ENCODE results near the gene PRKCE.
"Not testable (repeated sequence)": the region's sequence is repeated elsewhere in the genome, so short reads cannot be mapped to it uniquely, and the experiment has no call there.

PRKCE gene

GRCh38 chr2:45843136-45843535, 191.7 kb downstream of the PRKCE start:
- no peak for DNase-seq

DNA sequence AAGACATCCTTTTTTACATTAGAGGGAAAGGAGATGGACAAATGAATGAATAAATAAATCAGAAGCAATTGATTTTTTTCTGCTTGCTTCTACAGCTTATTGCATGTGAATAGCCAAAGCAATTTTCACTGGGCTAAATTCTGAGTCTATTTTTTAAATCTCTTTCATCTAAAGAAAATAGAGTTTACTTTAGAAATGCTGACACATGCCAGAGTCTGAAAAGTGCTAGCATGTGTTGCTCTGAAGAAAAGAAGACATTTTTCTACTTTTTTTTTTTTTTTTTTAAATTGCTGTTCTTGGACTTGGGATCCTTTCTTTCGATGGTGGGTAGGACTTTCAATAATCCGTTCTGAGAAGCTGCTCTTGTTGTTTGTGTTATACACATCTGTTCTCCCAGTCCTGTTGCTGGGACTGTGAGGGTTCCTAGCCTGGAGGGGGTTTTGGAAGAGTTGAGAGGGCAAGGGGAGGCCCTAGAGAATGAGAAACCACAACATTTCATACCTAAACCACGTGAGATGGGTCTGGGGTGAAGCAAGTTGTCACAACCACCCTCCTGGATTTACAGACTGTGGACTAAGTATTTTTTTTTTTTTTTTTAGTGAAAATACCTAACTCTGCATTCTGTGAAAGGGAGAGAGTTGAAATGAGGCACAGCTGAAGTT, 193.5 kb downstream of the PRKCE start:
- no peak for DNase-seq

DNA sequence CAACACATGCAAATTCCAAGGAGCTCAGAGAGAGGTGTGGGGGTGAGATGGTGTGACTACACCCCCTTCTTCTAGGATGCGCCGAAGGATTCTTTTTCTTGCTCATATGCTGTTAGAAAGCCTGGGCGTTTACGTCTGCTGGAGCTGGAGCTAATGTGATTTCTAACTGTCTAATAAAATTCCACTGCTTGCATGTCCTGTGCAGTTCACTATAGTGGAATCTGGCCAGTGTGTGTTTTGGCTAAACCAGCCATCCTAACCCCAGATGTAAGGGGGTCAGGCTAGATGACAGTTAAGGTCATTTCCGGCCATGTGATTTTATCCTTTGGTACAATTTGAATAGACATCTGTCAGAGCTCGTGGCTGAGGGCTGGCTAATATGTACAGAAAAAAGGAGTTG, 194.1 kb downstream of the PRKCE start:
- DNase-seq: peak; percentile 26

DNA sequence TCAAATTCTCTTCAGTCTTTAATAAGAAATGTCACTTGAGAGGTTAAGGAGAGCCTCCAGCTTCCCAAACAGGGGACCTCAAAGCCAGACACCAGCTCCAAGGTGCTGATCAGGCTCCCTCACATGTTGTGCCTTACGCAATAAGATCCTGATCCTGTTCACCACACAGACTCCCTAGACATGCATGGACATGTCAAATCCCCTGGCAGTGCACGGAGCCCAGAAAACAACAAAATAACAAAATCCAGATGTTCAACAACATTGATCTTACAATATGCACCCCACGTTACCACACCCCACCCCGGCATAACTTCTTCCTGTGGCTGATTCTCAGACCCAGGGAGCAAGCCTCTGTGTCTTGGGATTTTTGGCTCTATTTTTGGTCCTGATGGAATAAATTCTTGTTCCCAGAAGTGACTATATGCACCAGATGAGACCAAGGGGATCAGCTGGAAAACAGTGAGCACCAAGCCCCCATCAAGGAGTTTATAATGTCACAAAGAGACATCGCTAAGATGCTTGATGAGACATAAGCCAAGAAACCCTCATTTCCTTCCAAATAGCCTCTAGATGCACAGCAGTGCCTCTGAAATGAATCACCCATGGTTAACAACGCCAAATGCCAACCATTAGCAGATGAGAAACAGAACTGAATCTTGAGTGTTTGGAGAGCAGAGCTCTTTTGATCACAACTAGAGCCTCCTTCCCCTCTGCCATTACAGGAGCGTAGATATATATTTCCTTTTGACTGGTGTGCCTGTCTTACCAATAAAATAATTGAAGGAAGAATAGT, 198.2 kb downstream of the PRKCE start:
- peak; percentile 87 for DNase-seq

DNA sequence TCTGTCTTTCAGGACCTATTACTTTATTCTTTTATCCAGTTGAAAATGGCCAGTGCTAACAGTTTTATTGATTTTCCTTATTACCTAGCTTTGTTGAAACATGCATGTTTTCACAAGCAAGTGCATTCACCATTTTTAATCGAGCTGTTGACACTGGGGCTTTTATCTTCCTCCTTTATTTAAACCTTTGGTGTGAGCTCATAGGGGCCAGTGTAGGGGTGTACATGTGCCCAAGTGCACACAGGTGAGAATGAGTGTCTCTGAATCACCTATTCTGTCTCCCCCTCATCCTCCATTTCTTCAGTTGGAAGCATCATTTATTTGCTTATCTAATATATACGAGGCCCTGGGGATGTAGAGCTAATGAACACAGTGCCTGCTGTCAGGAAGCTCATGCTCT, 199.1 kb downstream of the PRKCE start:
- DNase-seq: no peak

DNA sequence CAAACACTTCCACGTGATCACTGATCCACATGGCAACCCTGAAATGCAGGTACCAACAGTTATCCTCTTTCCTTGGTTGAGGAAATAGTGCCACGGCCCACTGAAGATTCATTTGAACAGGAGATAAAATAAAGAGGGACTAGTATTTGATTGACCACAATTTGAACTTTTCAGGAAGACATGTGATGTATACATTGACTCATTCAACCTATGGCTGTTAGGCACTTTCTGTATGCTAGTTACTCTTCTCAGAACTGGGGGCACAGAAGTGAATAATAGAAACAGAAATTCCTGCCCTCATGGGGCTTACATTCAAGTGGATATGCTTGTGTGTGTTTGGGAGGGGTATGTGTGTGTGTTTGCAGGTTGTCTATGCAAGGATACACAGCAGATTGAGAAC, 199.6 kb downstream of the PRKCE start:
- DNase-seq: peak; percentile 31

DNA sequence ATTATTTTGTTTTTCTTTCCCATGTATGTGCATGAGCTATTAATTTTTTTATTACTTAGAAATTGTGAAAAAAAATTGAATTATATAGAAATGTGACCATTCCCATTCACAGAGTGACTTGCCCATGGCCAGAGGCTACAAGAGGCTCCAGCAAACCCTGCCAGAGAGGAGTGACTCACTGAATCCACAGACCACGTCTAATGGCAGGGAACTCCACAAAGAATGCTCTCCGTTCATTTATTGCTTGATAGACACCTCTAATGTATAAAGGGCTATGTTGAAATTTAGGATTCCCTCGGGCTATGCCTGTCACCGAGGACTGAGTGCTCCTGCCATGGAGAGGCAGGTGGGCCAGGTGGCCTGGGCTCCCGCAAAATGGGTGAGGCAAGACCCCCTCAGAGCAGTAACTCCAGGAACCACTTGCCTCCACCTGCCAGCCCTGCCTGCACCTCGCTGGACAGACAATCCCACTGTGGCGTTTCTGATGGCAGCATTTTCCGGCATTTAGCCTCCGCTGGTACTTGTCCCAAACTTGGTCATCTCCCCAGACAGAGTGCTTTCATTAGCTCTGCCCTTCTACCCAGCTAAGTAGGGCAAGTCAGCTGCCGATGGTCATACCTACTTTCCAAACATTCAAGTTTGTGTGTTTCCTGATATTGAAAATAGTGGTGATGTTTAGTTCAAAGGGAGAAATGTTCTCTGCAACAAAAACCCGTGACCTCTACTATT, 200.3 kb downstream of the PRKCE start:
- DNase-seq: peak; percentile 83

DNA sequence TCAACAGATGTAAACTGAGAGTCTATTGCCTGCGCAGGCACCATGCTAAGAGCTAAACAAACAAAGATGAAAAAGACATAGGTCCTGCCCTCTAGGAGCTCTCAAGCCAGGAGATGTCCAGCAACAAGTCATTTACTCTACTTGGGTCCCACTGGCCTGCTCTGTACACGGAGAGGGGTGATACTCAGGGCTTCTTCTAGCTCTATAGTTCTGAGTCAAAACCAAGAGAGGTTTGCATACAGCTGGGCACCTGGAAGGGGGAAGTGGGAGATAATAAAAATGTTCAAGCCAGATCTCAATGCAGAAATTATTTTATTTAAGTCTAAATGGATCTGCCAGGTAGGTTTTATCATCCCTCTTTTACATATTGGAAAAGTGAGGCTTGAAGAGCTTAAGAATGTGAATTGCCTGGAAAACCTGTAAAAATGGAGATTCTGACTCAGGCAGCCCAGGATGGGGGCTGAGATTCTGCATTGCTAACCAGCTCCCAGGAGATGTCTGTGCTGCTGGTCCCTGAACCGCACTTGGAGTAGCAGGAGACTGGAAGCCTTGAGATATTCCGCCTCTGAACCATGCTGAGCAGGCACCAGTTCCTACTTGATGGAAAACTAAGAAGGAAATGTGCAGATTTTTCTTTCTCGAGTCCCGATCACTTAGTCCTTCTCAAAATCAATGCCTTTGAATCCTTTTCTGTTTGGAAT, 201.1 kb downstream of the PRKCE start:
- no peak for DNase-seq

DNA sequence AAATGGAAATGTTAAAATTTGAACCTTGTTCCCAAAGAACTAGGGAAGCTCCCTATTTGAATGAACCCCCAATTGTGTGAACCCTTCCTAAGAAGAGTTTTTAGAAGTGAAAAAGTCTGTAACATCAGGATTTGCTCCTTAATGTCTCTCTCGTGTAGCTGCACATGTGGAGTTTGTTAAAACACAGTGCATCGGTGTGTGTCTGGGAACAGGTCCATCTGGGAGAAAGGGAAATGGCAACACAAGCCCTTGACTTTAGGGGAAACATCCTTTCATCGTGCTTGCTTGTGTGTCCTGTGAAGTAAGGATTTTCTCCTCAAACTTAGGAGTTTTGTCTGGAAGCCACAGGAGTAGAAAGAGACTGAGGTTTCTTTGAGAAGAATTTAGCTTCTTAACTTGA, 203.9 kb downstream of the PRKCE start:
- no peak for DNase-seq

DNA sequence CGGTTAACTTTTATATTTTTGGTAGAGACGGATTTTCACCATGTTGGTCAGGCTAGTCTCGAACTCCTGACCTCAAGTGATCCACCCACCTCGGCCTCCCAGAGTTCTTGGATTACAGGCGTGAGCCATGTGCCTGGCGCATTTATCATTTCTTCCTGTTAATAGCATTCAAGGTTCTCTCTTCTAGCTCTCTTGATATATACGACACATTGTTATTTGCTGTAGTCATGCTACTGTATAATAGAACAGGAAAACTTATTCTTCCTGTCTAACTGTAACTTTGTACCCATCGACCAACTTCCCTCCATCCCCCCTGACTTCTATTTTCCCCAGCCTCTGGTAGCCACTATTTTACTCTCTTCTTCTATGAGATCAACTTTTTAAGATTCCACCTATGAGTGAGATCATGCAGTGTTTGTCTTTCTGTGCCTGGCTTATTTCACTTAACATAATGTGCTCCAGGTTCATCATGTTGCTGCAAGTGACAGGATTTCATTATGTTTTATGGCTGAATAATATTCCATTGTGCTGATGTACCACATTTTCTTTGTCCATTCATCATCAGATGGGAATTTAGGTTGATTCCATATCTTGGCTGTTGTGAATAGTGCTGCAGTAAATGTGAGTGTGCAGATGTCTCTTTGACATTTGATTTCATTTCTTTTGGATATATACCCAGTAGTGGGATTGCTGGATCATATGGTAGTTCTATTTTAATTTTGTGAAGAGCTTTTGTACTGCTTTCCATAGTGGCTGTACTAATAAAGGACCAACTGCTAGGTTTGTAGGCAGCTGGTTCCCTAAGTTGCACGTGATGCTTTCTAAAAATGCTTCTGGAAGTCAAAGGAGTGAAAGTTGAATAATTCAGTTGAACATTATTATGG, 205.2 kb downstream of the PRKCE start:
- no peak for DNase-seq

GRCh38 chr2:45857275-45857609, 205.8 kb downstream of the PRKCE start:
- DNase-seq: no peak

GRCh38 chr2:45857867-45858520, 206.5 kb downstream of the PRKCE start:
- DNase-seq: no peak

DNA sequence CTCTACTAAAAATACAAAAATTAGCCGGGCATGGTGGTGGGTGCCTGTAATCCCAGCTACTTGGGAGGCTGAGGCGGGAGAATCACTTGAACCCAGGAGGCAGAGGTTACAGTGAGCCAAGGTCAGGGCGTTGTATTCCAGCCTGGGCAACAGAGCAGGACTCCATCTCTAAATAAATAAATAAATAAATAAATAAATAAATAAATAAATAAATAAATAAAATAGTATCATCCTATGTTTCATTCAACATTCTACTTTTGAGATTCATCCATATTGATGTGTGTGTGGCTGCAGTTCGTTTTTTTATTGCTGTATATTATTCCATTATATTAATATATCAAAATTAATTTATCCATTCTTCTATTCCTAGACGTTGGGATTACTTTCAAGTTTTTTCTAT, 207.4 kb downstream of the PRKCE start:
- not testable (repeated sequence) for DNase-seq

GRCh38 chr2:45859682-45860081, 208.2 kb downstream of the PRKCE start:
- DNase-seq: no peak

DNA sequence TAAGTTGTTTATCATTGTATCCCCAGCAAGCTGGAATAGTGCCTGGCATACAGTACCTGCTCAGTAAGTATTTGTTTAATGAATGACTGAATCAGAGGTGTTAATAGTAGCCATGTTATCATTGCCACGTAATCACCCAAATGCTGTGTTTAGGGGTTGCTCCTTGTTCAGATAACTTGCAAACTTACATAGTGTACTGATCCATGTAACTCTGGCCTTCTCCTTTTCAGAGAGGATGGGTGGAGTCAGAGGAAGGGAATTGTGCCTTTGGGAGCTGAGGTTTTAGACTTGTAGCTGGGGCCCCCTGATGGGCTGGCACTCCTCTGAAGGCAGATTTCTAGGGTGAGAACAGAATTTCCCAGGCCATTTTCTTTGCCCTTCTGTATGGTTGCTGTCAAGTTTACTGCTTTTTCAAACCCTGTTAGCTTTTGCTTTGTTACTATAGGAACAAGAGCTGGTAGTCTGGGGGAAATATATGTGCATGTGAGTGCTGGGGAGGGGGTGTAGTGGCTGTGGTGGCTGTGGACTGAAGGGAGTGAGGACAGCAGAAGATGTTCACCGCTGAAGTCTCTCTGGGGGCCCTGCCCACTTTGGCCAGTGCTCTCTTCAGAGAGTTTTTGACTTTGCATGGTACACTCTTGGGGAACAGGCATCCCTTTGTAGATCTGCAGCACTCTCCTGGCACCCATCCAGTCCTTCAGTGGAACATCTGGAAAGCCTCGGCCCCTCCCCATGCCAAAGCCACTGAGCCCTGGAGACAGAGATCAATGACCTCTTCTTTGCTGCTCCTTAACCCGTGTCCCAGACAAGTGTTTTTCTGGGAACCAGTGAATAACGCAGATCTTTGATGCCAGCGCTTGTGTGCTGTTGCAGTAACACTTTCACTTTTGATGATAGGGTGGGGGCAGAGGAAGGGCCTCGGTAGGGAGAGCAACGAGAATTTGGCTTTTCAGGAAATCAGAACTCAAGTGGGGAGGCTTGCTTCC, 209.0 kb downstream of the PRKCE start:
- DNase-seq: peak; percentile 36

DNA sequence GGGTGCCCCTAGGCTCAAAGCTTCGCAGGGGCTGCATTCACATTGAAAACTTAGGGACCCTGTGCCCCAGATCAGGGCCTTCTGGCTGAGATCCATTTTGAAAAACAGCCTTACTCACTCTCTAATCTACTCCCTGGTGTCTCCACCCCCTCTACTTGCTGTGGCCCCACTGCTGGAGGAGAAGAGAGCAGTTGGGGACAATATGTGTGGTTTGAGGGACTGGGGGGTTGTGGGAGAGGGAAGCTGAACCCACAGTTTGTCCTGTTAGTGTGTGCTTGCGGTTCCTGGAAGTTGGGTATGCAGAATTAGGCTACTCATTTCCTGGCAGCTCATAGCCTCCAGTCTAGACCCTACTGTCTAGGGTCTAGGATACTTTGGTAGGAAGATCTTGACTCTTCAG, 211.4 kb downstream of the PRKCE start:
- no peak for DNase-seq

DNA sequence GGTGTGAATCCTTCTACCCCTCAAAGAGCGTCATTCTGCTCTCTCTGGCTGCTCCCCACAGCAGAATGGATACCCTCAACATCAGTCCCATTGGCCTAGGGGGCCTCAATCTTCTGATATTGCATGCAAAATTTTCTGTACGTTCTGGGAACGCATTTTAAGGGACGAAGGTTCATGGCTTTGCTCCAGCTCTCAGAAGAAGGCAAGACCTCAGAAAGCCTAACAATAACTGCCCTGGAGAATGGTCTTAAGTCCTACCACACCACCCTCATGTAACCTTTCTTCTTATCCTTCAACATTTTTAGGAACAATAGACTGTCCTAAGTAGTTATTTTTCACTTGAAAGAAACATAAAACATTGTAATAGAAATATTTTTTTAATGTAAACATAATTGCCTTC, 212.6 kb downstream of the PRKCE start:
- DNase-seq: no peak

DNA sequence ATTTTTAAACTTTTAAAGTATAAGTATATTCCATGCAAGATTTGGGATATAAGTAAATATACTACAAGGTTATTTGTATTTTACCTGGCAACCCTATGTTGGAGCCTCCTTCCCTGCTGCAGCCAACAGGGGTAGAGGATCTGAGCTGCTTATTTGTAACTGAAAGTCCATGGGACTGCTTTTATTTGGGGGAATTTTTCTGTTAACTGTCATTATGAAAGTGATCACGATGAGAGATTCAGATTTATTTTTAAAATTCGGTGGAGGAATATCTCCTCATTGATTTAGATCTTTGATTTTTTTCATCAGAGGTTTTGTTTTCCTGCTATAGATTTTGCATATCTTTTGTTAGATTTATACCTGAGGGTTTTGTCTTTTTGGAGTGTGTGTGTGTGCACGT, 215.9 kb downstream of the PRKCE start:
- no peak for DNase-seq

DNA sequence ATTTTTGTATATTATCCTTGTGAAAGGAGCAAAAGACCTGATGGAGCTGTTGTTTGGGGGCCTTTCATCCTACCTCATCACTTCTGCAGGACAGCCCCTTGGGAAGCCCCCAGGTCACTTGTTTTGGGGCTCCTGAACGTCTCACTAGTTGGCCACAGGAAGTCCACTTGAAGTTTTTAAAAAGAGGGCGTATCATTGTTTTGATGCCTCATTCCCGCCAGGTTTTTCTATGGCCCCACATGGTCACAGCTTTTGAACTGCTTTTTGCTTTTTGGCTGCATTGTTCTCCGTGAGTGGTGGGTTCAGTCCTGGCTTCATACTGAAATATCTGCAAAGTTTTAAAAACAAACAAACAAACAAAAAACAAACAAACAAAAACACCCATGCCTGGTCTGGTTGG, 216.3 kb downstream of the PRKCE start:
- DNase-seq: no peak

DNA sequence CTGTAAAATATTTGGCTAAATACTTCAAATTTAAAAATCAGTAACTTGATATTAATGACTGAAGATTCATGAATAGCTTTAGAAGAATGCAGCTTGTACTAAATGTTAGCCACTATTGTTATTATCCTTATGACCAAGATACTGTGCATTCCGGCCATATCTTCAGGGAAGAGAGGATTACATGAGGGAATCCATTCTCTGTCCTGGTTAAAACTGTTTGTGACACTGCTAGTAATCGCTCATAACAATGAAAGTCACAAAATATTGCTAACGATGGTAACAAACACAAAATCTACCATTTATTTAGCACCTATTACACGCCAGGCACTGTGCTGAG, 217.7 kb downstream of the PRKCE start:
- DNase-seq: peak; percentile 78

- DNase-seq: no peak
Measured at GRCh38 chr2:45871025-45871424, 219.6 kb downstream of the PRKCE start.

Data from fibroblast of skin of right biceps (primary cell).